K562 (cell line): ENCODE measurements around the gene XYLB. TPM values are rescaled to one million over a fixed set of nuclear protein-coding genes. Genes with fewer than 3 reads are reported as not detected.

Source experiments
- C11orf30 ChIP-seq: fragments of 450-650 bp; IDR thresholded peaks from 2 replicates; pipeline ENCODE4 v1.6.1; 2016; ENCODE audit warnings: low read depth, mild to moderate bottlenecking
- CBX1 ChIP-seq: sonication (generic); IDR thresholded peaks from 2 replicates; pipeline ENCODE4 v1.6.1; 2016; ENCODE audit warnings: antibody characterized with exemption, low read depth, mild to moderate bottlenecking
- CBX2 ChIP-seq: fragments of 200-600 bp; sonication (generic); IDR thresholded peaks from one replicate; pipeline ENCODE4 v1.6.1; 2012; ENCODE audit warnings: mild to moderate bottlenecking, low read length, inconsistent platforms; ENCODE audit not compliant: insufficient read depth, poor library complexity, severe bottlenecking
- E2F3 ChIP-seq: fragments of 250-450 bp; sonication (Bioruptor Pico); IDR thresholded peaks from 2 replicates; pipeline ENCODE4 v1.4.0; 2020; ENCODE audit warnings: mild to moderate bottlenecking
- HNRNPUL1 ChIP-seq: fragments of 200-400 bp; formaldehyde crosslinking; IDR thresholded peaks from 2 replicates; pipeline ENCODE4 v1.6.1; 2017; ENCODE audit warnings: low read length
- KAT8 ChIP-seq: fragments of 450-650 bp; IDR thresholded peaks from 2 replicates; pipeline ENCODE4 v1.6.1; 2016; ENCODE audit warnings: low read depth, mild to moderate bottlenecking
- NKRF ChIP-seq: fragments of 450-650 bp; IDR thresholded peaks from 2 replicates; pipeline ENCODE4 v1.6.1; 2016; ENCODE audit warnings: borderline replicate concordance
- NR4A1 ChIP-seq, 2 experiments: fragments of 250-450 bp in 1 of 2; fragments of 450-650 bp in 1 of 2; sonication (Bioruptor Pico) in 1 of 2; IDR thresholded peaks; 2 replicates each; pipeline versions ENCODE4 v1.4.0 to v1.6.1; 2016 to 2020; ENCODE audit warnings: mild to moderate bottlenecking in 2 of 2, missing compliant biosample characterization in 1 of 2, missing genetic modification characterization in 1 of 2, moderate library complexity in 1 of 2
- PHF8 ChIP-seq: fragments of 200-600 bp; sonication (generic); IDR thresholded peaks from 2 replicates; pipeline ENCODE4 v1.6.1; 2012; ENCODE audit warnings: mixed run types, mild to moderate bottlenecking, inconsistent platforms, low read length, moderate library complexity, borderline replicate concordance
- RB1 ChIP-seq: fragments of 450-650 bp; IDR thresholded peaks from 2 replicates; pipeline ENCODE4 v1.6.1; 2017; ENCODE audit warnings: low read depth, mild to moderate bottlenecking
- SAP30 ChIP-seq: fragments of 200-600 bp; sonication (generic); IDR thresholded peaks from 2 replicates; pipeline ENCODE4 v1.6.1; 2012; ENCODE audit warnings: borderline replicate concordance, low read depth, mild to moderate bottlenecking, moderate library complexity, low read length, control low read depth, inconsistent platforms; ENCODE audit not compliant: insufficient read depth, poor library complexity, severe bottlenecking
- SMARCA4 ChIP-seq: fragments of 450-650 bp; IDR thresholded peaks from 2 replicates; pipeline ENCODE4 v1.6.1; 2016
- SMARCA5 ChIP-seq: fragments of 450-650 bp; IDR thresholded peaks from 2 replicates; pipeline ENCODE4 v1.6.1; 2016
- SREBF1 ChIP-seq: fragments of 150-350 bp; IDR thresholded peaks from 2 replicates; pipeline ENCODE4 v1.6.1; 2014; ENCODE audit warnings: antibody characterized with exemption, low read depth, low read length, borderline replicate concordance
- TAL1 ChIP-seq: fragments of 450-650 bp; IDR thresholded peaks from 2 replicates; pipeline ENCODE4 v1.6.1; 2016; ENCODE audit warnings: mild to moderate bottlenecking
- TEAD1 ChIP-seq, 2 experiments: fragments of 450-650 bp in 1 of 2; sonication (generic) in 1 of 2; formaldehyde crosslinking; IDR thresholded peaks; 2 replicates each; pipeline versions ENCODE4 v1.4.0 to v1.8.0; 2020 to 2022; ENCODE audit warnings: mild to moderate bottlenecking in 2 of 2, missing genetic modification reagents in 1 of 2
- TFAP4 ChIP-seq: sonication (generic); formaldehyde crosslinking; IDR thresholded peaks from 2 replicates; pipeline ENCODE4 v1.8.0; 2022; ENCODE audit warnings: missing genetic modification reagents, mild to moderate bottlenecking, moderate library complexity, borderline replicate concordance
- TRIM24 ChIP-seq, 2 experiments: fragments of 450-650 bp; IDR thresholded peaks; 2 replicates each; pipeline ENCODE4 v1.6.1; 2016
- ZBTB1 ChIP-seq: sonication (generic); formaldehyde crosslinking; IDR thresholded peaks from 2 replicates; pipeline ENCODE4 v1.8.1; 2023; ENCODE audit warnings: missing genetic modification reagents, low read depth, mild to moderate bottlenecking, borderline replicate concordance
- ZFP30 ChIP-seq: fragments of 250-450 bp; sonication (Bioruptor Pico); IDR thresholded peaks from 2 replicates; pipeline ENCODE4 v1.8.0; 2022; ENCODE audit warnings: moderate library complexity, mild to moderate bottlenecking, inconsistent platforms, borderline replicate concordance
- ZNF354B ChIP-seq: fragments of 250-450 bp; sonication (Bioruptor Pico); IDR thresholded peaks from 2 replicates; pipeline ENCODE4 v1.4.0; 2020
- ZNF398 ChIP-seq: fragments of 250-450 bp; sonication (Bioruptor Pico); IDR thresholded peaks from 2 replicates; pipeline ENCODE4 v1.8.0; 2021; ENCODE audit warnings: moderate library complexity, mild to moderate bottlenecking, inconsistent platforms
- ZNF408 ChIP-seq: fragments of 250-450 bp; sonication (Bioruptor Pico); IDR thresholded peaks from 2 replicates; pipeline ENCODE4 v1.4.0; 2020; ENCODE audit warnings: low read depth, mild to moderate bottlenecking, moderate library complexity
- ZNF436 ChIP-seq: fragments of 250-450, 450-650 bp; sonication (Bioruptor Pico); formaldehyde crosslinking; IDR thresholded peaks from 2 replicates; pipeline ENCODE4 v1.7.0; 2020; ENCODE audit warnings: mild to moderate bottlenecking
- polyA plus RNA-seq, 8 experiments: library from polyadenylated mRNA; depleted of rRNA in 4 of 8; stranded (reverse) in 5 of 8; unstranded in 3 of 8; fragments of >200 nt; fragmentation: Nextera tagmentation in 2 of 8; fragmentation: Illumina TruSeq in 1 of 8; extraction: Ambion mirVana in 2 of 8; extraction: Trizol in 1 of 8; gene quantifications; 2 replicates each; pipeline versions ENCODE4 v1.2.1 to v1.2.3, GENCODE V29; 2011 to 2014; ENCODE audit warnings: inconsistent platforms in 1 of 8, missing spikeins in 1 of 8
- total RNA-seq, 7 experiments: library from RNA; depleted of rRNA in 6 of 7; stranded (reverse); fragments of >200 nt in 6 of 7; fragmentation: Illumina TruSeq in 2 of 7; extraction: Trizol in 2 of 7; gene quantifications; 2 replicates each; pipeline versions ENCODE4 v1.2.1 to v1.2.3, GENCODE V29; 2011 to 2021; ENCODE audit warnings: low replicate concordance in 1 of 7

Gene XYLB
- total and polyA plus RNA-seq, 9 of the 15 experiments (the other 6 are each of a cell fraction or from before 2014, with no cell fraction given) = 4.0 to 20.2 (median 13.2) TPM

GRCh38 chr3:38346587-38347410, at the start of gene XYLB (continued):
- TF ChIP-seq KAT8 (no peak), ZNF398 (CRISPR knock-in tag) (no peak), RB1 (peak; percentile 99; the same call in 1 of the 2 replicates), ZNF408 (CRISPR knock-in tag) (no peak), ZNF436 (CRISPR knock-in tag) (no peak), TRIM24 (IDR thresholded peaks at IDR 0.05) (peak in 1 of 2 experiments; percentile 70; a peak in 2 of 4 replicates), SMARCA5 (no peak), NKRF (peak; percentile 89), HNRNPUL1 (no peak), E2F3 (peak; percentile 87), CBX1 (peak; percentile 97), C11orf30 (no peak; the same call in 1 of the 2 replicates), SAP30 (peak; percentile 92), ZNF354B (CRISPR knock-in tag) (no peak), SMARCA4 (peak; percentile 99), TAL1 (no peak), TEAD1 (CRISPR knock-in tag; IDR thresholded peaks at IDR 0.05) (peak; percentile 36 to 95; a peak in 1 of 4 replicates), SREBF1 (no peak), PHF8 (peak; percentile 92; the same call in 1 of the 2 replicates), NR4A1 (CRISPR knock-in tag; IDR thresholded peaks at IDR 0.05) (peak; percentile 54; the same call in 1 of the 2 replicates), NR4A1 (tag; IDR thresholded peaks at IDR 0.05) (peak; percentile 61; the same call in 1 of the 2 replicates), ZBTB1 (CRISPR knock-in tag) (peak; percentile 77), CBX2 (no peak), TFAP4 (CRISPR knock-in tag) (peak; percentile 93), ZFP30 (CRISPR knock-in tag) (no peak)
